GM10248 (cell line): ENCODE data around the gene SEC22A.

Experiments used
- CTCF ChIA-PET: fragments of 300-600 bp; sonication (Branson Sonifier 250); formaldehyde crosslinking; extraction: SDS; loops from one replicate; lab custom pipeline; 2021; ENCODE audit warnings: antibody characterized with exemption; lab: Yijun Ruan, JAX
- POLR2A ChIA-PET: fragments of 350-650 bp; sonication (Branson Sonifier 250); formaldehyde crosslinking; extraction: SDS; loops from one replicate; lab custom pipeline; 2020; ENCODE audit warnings: antibody characterized with exemption; lab: Yijun Ruan, JAX
- DNase-seq: peaks from one replicate; pipeline ENCODE4 v3.0.0; 2012; ENCODE audit errors: extremely low spot score
- CTCF ChIP-seq: IDR thresholded peaks from 2 replicates; pipeline ENCODE4 v1.5.1; 2012; ENCODE audit warnings: mild to moderate bottlenecking, low read depth; ENCODE audit errors: extremely low read depth, missing control alignments, control extremely low read depth

Gene SEC22A

DNA sequence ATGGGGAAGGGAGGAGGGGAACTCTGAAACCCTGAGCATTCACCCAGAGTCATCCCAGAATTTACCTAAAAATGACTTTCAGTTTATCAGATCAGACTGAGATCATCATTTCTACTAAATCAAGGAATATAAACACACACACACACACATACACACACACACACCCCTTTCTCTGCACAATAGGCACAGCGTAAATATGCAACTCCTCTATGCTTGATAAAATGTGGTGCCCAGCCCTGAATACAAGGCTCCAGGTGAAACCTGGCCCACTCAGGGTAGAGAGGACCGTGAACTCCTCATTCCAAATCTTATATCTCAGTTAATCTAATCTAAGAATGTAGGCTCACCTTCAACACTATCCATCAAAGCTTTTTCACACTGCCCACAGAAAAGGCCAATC is 31.8 kb upstream of the SEC22A start:
- no peak for TF ChIP-seq CTCF
- CTCF ChIA-PET: no interaction called here

DNA sequence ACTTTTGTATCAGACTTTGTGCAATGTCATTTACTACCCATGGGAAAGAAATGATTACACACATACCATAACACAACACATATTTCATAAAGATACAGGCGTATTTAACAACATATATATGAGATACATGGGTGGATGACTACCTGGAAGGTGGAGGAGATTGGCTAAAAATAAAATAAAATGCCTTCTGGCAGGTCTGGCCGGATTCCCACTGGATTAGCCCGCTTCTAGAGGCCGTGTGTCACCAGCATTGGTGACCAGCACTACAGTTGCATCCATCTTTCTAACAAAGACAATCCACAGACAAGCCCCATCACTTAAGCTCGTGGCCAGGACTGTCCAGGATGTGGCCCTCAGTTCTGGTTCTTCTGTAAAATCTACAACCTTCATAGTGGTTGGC is 21.0 kb upstream of the SEC22A start:
- CTCF ChIA-PET: interaction anchor here (1.1 kb wide), 1 partner anchor 19 kb away, joined by 3 read pairs; no protein-coding TSS in a partner anchor
- TF ChIP-seq CTCF: no peak
- POLR2A ChIA-PET: no interaction called here
- DNase-seq: no peak

More for the DNA sequence above, 31.8 kb upstream of the SEC22A start:
- POLR2A ChIA-PET: no interaction called here
- DNase-seq: no peak

DNA sequence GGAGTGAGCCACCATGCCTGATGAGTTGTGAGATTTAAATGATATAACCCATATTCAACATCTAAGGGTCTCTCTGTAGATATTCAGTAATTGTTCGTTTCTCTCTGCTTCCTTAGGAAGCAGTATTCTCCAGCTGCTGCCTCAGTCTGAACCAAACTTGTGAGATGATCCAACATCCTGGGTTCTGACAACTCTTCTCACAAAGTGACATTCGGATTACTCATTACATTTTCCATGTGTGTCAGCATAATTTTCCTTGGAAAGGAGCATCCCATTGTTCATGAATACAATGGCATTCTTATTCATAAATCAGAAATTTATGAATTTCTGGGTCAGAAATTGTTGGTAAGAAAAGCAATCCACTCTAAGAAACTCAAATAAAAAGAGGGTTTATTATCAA is 15.0 kb upstream of the SEC22A start:
- ChIA-PET POLR2A (no interaction called here), CTCF (no interaction called here)
- TF ChIP-seq CTCF: no peak
- DNase-seq: no peak

DNA sequence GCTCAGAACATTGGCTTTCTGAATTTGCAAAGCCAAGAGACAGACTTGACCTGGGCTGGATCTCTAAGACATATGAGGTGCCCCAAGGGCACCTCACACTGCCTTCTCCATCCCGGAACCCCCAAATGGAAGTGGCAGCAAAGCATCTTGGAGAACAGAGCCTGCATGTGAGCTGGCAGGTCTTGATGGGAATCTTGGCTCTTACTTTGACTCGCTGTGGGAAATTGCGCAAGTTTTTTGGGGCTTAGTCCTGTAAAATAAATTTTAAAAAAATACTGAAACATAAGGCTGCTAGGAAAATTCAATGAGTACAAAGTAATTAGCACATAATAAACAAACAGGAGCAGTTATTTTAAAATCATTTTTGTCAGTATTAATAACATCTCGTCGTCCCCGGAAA is 13.7 kb upstream of the SEC22A start:
- ChIA-PET POLR2A (no interaction called here), CTCF (no interaction called here)
- no peak for DNase-seq
- no peak for TF ChIP-seq CTCF

DNA sequence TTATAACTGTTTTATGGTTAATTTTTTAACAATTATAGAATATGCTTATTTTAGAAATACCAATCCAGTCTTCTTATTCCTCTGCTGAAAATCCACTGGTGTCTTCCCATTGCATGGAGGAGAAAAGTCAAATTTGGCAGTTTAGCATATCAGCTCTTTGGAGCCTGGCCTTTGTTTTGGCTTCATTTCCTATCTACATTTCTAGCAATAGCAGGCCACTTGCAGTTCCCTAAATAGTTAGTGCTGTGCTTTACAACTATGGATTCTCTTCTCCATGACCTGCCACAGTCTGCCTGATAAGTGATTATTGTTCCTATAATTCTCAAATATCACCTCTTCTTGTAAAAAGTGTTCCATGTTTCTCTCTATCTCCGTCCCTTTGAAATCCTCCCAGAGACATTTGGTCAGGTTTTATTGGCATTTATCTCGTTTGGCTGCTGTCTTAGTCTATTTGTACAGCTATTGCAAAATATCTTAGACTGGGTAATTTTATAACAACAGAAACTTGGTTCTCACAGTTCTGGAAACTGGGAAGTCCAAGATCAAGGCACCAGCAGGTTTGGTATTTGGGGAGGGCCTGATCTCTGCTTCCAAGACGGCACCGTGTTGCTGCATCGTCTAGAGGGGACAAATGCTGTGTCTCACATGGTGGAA is 8.2 kb upstream of the SEC22A start:
- ChIA-PET CTCF (no interaction called here), POLR2A (no interaction called here)
- no peak for DNase-seq
- TF ChIP-seq CTCF: no peak

- ChIA-PET POLR2A (no interaction called here), CTCF (no interaction called here)
- no peak for DNase-seq
- TF ChIP-seq CTCF: no peak
Measured at GRCh38 chr3:123194552-123194951, 7.2 kb upstream of the SEC22A start.

DNA sequence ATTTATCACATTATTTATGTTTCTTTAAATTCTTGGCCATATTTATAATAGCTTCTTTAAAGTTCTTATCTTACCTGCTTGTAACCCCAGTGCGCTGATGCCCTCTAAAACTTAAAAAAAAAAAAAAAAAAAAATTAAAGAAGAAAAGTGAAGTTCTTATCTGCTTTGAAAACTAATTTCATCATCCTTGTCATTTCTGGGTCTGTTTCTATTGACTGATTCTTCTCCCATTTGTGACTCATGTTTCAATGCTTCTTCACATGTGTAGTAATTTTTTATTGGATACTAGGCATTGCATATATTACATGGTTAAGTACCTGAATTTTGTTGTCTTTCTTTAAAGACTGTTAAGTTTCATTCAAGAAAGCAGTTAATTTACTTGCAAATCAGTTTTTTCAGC is 3.4 kb upstream of the SEC22A start:
- no peak for TF ChIP-seq CTCF
- ChIA-PET POLR2A (no interaction called here), CTCF (interaction anchor here (1.1 kb wide), 1 partner anchor 16 kb away, joined by 3 read pairs; no protein-coding TSS in a partner anchor)
- no peak for DNase-seq
